Epidermal melanocyte (primary cell): Measurements from ENCODE around the gene S1PR2.
"Not testable (repeated sequence)": the region's sequence is repeated elsewhere in the genome, so short reads cannot be mapped to it uniquely, and the experiment has no call there.

ENCODE experiments used
- DNase-seq: peaks from one replicate; pipeline ENCODE4 v3.0.0; 2011; ENCODE audit warnings: low spot score; ENCODE audit not compliant: insufficient read length

S1PR2 gene

DNA sequence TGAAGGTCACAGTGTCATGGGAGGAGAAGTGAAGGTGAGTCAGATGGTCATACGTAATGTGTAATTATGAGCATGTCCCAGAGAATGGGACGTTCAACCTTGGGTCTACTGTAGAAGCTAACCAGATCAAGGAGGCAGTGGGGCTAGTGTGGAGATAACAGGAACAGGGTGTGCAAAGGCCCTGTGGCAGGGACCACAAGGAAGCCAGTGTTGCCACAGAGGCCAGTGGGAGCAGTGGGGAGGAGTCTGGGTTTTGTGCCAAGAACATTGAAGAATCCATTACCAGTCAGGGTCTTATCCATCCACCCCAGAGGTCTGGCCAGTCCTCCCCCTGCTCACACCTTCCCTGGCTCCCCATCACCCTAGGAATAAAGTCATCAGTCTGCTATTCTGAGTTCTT lies 24.2 kb upstream of the S1PR2 start:
- no peak for DNase-seq

DNA sequence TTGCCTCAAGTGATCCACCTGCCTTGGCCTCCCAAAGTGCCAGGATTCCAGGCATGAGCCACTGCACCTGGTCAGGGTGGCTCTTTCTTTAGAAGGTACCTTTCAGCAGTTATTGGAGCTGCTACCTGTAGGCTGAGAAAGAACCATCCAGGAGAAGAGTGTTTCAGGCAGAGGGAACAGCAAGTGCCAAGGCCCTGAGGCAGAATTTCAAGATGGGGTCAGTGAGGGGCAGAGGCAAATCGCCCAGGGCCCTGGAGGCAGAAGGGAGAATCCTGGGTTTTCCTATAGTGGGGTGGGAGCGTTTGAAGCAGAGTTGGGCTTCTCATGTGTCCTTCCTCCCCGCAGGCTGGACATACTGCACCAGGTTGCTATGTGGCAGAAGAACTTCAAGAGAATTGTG lies 23.1 kb upstream of the S1PR2 start:
- no peak for DNase-seq

DNA sequence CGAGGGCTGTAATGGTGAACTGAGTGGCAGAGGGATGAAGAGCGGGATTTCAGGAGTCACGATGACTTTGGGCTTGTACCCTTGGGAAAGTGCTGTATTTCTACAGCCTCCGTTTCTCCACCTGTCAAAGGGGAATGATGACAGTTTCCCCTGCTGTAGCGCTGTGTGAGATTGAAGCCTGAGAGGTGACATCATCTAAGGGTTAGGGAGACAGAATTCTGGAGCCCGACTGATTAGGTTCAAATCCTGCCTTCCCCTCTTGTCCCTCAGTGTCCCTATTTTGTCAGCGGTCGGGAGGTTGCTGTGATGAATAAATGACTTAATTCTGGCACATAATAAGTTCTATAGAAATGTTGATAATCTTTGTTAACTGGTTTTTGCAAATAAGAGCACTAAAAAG lies 21.6 kb upstream of the S1PR2 start:
- DNase-seq: no peak

DNA sequence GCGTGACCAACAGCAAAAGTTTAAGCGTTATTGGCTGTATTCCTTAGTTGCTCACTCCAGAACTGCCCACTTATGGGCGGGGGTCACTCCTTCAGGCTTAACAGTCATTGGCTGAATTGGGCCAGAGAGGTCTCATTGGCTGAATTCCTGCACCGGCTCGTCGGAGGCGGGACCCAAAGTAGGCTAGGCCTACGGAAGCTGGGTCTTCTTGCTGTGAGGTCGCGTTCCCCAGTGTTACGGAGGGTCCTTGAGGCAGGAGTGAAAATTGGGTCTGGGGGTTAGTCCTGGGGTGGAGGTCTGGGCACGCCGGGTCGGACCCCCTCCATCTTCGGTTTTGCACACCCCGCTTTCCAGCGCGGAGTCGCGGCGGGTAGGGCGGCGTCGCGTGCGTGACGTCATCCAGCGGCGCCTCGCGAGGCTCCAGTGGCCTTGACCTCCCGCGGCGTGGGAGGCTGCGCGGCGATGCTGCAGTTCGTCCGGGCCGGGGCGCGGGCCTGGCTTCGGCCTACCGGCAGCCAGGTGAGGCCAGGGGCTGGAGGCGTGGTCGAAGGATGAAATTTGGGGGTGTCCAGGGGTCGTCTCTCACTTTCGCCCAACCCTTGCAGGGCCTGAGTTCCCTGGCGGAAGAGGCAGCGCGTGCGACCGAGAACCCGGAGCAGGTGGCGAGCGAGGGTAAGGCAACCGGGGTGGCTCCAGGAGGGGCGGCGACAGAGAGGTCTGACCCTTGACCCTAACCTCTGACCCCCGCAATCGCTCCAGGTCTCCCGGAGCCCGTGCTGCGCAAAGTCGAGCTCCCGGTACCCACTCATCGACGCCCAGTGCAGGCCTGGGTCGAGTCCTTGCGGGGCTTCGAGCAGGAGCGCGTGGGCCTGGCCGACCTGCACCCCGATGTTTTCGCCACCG lies 20.9 kb upstream of the S1PR2 start, which contains the start of gene MRPL4:
Gene MRPL4 (plus strand): TSS at position 423 of the 903 bp plus-strand sequence. CDS start 40 bp downstream, at position 463.
- DNase-seq: peak; percentile 94

DNA sequence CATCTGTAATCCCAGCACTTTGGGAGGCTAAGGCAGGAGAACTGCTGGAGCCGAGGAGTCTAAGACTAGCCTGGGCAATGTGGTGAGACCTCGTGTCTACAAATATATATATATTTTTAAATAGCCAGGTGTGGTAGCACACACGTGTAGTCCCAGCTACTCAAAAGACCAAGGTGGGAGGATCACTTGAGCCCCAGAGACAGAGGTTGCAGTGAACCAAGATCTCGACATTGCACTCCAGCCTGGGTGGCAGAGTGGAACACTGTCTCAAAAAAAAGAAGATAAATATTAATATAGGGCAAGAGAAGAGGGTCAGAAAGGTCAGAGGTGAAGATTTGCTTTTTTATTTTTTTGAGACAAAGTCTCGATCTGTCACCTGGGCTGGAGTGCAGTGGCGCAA lies 15.4 kb upstream of the S1PR2 start:
- DNase-seq: no peak

DNA sequence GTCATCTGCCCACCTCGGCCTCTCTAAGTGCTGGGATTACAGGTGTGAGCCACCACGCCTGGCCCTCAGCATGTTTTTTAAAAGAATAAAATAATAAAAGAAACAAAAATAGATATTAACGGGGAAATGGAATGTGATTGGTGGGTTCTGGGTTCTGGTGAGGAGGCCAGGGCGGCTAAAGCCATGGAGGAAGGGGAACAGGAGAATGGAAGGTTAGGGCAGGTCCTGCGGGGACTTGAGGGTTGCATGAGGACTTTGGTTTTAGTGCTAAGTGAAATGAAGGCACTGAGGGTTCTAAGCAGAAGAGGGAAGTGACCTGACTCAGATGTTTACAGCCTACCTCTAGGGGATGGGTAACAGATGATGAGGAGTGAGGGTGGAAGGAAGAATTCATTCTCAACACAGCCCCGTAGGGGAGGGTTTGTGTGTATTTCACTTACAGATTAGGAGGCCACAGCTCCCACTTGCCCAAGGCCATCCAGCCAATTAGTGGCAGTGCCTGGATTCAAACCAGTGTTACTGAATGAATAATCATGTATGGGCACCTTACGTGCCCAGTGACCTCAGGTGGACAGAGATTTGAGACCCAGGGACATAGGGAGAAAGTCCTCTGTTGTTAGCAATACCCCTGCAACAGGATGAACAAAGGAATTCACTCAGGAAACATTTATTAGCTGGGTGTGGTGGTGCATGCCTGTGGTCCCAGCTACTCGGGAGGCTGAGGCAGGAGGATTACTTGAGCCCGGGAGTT lies 14.2 kb upstream of the S1PR2 start:
- DNase-seq: no peak

DNA sequence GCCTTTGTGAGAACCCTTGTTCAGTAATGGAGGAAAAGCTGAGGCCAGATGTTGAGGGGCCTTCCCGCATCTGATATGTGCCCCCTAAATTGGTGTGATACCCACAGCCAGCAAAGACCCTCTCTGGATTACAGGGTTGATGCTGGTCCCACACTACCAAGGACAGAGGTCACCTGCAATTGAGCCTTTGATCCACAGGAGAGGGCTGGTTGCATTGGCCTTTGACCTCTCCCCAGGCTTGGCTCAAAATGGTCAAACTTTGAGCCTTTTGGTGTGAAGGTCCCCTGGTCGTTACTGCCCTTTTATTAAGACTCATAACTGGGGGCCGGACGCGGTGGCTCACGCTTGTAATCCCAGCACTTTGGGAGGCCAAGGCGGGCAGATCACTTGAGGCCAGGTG lies 12.5 kb upstream of the S1PR2 start:
- DNase-seq: no peak

DNA sequence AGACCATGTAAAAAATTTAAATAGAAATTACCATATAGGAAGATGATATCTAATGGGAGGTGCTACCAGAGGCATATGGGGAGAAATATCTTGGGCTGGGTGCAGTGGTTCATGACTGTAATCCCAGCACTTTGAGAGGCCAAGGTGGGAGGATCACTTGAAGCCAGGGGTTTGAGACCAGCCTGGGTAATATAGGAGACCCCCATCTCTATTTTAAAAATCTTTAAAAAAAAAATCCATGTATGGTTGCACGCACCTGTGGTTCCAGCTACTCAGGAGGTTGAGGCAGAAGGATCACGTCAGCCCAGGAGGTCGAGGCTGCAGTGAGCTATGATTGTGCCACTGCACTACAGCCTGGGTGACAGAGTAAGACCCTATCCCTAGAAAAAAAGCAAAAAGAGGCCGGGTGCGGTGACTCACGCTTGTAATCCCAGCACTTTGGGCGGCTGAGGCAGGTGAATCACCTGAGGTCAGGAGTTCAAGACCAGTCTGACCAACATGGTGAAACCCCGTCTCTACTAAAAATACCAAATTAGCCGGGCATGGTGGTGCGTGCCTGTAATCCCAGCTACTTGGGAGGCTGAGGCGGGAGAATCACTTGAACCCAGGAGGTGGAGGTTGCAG lies 10.8 kb upstream of the S1PR2 start:
- not testable (repeated sequence) for DNase-seq

DNA sequence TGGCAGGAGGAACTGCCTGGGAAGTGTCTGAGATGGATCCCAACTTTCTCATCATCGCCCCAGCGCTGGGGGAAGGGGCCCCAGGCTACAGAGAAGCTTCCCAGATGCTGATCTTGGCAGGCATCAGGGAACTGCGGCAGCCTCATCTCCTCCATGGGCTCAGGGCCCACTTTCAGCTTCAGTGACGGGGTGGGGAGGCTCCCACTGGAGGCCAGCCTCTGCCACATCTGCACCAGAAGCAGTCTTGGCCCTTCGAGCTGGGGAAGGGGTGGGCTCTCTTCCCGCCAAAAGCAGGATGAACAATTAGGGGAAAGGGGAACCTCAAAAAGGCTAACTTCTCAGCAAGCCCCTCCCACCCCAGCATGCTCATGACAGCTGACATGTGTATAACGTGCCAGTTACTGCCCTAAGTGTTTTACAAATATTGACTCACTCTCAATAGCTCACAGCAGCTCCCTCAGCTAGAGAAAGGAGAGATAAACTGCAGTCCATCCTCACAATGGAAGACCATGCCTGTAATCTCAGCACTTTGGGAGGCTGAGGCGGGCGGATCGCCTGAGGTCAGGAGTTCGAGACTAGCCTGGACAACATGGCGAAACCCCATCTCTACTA lies 7.1 kb upstream of the S1PR2 start:
- DNase-seq: no peak

DNA sequence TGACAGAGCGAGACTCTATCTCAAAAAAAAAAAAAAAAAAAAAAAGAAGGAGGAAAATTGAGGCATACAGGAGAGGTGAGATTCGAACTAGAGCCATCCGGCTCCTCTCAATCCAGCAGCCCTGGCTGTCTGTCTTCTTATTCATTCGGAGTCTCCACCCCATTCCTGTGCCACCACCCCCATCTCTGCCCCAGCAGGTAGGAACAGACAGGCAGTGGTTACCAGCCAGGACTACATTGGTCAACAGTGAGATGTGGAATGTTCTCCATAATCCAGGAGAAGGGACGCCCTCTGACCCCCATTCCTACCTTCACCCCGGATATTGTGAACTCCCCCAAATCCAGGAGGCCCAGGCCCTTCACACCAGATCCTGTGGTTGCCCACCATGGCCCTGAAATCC lies 6.6 kb upstream of the S1PR2 start:
- no peak for DNase-seq

DNA sequence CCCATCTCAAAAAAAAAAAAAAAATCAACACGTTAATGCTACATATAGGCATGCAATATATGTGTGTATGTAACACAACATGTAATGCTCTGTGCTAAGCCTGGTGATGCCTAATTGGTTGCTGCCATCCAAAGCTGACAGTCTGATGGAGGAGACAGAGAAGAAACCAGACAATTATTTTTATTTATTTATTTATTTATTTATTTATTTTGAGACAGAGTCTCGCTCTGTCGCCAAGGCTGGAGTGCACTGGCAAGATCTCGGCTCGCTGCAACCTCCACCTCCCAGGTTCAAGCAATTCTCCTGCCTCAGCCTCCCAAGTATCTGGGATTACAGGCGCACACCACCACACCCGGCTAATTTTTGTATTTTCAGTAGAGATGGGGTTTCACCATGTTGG lies 4.3 kb upstream of the S1PR2 start:
- DNase-seq: not testable (repeated sequence)

DNA sequence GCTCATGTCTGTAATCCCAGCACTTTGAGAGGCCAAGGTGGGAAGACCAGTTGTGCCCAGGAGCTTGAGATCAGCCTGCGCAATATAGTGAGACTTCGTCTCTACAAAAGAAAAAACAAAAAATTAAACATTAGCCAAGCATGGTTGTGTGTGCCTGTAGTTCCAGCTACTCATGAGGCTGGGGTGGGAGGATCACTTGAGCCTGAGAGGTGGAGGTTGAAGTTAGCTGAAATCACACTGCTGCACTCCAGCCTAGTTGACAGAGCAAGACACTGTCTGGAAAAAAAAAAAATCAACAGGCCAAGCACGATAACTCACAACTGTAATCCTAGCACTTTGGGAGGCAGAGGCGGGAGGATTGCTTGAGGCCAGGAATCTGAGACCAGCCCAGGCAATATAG lies 3.9 kb upstream of the S1PR2 start:
- no peak for DNase-seq

DNA sequence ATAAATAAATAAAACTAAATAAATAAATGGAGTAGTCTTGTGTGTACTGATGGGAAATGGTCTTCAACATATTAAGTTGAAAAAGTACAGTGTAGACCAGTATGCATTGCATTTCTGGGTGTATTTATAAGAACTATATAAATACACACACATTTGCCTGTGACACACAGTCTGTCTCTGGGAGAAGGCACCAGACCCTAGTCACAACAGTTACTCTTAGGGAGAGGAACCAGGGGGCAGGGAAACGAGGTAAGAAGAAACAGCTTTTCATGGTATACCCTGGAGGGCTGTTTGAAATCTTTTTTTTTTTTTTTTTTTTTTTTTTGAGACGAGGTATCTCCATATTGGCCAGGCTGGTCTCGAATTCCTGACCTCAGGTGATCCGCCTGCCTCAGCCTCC lies 2.8 kb upstream of the S1PR2 start:
- no peak for DNase-seq

DNA sequence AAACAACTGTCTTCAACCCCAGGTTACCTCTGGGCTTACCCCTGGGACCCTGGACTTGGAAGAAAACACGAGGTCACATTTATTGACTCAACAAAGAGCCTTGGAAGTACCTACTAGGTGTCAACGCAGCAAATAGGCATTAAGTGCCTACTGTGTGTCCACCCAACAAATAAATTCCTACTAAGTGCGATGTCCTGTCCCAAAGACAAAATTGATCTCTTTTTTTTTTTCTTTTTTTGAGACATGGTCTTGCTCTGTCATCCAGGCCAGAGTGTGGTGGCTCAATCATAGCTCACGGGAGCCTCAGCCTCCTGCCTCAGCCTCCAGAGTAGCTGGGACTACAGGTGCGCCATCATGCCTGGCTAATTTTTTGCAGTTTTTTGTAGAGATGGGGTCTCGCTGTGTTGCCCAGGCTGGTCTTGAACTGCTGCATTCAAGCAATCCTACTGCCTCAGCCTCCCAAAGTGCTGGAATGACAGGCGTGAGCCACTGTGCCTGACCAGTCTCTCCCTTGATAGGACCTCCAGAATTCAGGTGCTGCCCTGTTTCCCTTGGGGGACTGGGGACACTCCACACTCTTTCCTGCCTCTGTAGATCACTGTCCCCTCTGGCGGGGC lies 589 bp upstream of the S1PR2 start:
- DNase-seq: no peak

DNA sequence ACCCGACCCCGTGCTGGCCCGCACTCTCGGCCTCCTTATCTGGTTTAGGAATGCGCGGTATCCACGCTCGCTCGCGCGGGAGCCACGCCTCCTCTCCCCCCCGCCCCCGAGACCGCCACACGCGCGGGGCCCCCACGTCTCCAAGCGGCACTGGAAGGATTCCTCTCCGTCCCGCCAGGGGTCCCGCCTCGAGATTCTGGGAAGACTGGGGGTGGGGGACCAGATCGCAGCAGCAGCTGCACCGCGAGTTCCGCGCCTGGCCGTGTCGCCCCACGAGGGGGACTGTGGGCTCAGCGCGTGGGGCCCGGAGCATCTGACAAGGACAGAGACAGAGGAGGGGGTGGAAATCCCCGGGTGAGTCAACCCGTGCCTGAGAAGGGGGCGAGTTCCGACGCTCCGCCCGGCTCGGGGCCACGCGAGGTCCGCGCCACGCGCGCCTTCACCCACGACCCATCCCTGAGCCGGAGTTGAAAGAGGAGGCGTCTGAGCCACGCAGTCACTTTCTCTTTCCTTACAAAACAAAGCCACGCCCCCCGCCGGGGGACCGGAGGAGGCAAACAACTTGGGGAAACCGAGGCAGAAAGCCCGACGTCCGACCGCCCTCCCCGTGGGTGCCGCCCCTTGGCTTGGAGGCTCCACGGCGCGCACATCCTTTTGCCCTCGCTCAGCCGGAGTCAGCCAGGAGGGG lies 814 bp downstream of the S1PR2 start:
- DNase-seq: no peak

DNA sequence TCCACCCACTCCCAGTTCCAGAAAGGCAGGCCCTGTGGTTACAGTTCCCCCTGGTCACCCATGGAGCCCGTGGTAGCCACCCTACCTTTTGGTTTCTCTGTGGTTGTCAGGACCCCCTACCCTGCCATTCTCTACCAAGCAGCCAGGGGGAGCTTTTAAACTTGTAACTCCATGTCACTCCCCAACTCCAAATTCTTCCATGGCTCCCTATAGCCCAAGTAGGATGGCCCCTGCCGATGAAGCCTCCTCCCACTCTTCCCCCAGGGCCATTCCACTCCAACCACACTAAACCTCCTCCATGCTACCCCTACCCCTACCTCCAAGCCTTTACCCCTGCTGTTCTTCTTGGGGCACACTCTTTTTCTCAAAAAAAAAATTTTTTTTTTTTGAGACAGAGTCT lies 2.2 kb downstream of the S1PR2 start:
- DNase-seq: no peak

DNA sequence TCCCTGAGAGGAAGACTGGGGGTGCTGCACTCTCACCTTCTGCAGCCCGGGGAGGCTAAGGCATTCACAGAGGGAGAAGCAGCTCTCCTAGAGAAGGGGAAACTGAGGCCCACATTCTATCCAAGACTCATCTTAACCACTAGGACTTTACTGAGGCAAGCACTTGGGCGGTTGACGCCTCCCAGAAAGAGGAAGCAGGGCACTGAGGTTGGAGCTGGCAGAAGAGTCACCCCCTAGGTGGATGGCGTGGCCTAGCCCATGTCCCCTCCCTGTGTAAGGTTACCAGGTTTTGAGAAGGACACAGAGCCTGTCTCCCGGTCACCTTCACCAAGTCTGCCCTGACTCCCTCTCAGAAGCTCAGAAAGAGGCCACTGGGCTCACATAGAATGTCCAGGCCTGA lies 2.7 kb downstream of the S1PR2 start:
- no peak for DNase-seq

DNA sequence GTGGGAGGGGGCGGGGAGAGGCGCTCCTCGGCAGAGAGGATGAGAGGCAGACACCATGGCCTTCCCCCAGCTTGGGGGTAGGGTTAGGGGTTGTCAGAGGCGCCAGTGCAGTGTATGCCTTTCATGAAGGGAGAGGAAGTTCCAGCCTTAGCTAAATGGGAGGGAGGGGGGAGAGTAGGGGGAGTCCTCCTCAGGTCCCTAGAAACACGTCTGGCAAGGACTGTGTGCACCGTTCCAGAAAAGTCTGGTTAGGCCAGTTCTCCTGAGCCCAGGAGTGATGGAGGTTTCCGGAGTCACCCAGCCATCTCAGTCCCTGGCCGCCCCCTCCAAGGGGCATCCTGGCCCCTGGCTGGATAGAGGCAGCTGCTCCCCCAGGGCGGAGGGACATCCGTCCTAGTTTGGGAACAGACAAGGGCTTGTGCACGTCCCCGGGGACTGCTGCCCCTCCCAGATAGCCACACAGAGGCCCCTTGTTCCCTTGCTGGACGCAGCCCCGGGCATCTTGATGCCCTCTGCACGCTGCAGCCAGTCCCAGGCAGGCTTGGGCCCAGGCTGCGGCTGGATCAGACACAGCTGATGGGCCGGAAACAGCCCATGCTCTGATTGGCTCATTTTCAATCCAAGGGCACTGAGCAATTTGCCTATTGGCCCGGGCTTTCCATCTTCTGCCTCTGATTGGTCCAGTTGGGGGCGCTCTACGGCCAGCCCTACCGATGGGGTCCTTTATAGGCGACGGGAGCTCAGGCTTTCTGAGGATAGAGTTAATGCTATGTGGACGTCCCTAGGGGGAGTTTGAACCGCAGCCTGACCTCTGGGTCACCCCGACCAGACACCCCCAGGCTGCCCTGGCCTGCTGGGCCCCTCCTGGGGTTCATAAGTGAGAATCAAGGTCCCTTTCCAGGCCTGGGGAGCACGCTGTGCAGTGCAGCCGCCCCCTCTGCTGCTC lies 3.8 kb downstream of the S1PR2 start:
- DNase-seq: peak; percentile 77

DNA sequence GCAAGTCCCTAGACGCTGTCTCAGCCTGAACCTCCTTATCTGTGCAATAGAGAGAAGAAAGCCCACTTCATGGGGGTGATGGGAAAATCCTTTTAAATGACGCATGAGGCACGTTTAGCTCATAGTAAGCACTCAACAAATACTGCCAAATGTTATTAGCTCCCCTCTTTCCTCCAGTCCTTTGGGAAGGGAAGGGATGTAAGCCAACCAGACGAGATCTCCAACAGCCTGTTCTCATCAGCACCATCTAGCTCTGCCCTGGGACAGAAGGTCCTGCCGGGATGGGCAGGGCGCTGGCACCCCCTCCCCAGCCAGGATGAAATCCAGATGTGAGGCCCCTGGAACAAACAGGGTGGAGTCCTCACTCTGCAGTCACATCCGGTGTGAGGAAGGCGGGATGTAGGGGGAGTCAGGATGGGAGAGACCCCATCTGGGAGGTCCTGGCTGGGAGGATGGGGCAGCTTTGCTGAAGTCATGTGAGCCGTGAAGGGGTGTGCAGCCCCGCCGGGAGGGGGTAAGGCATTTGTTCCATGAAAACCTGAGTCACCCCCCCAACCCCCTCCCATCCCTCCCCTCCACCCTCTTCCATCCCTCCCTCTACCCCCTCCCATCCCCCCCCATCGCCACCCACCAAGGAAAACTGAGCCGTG lies 4.6 kb downstream of the S1PR2 start:
- DNase-seq: no peak
